Measurements from ENCODE around the gene HOXA6. TPM values are rescaled to one million over a fixed set of nuclear protein-coding genes. Genes with fewer than 3 reads are reported as not detected.

HOXA6 gene
- polyA plus RNA-seq, 1 experiment = 0.77 TPM

DNA sequence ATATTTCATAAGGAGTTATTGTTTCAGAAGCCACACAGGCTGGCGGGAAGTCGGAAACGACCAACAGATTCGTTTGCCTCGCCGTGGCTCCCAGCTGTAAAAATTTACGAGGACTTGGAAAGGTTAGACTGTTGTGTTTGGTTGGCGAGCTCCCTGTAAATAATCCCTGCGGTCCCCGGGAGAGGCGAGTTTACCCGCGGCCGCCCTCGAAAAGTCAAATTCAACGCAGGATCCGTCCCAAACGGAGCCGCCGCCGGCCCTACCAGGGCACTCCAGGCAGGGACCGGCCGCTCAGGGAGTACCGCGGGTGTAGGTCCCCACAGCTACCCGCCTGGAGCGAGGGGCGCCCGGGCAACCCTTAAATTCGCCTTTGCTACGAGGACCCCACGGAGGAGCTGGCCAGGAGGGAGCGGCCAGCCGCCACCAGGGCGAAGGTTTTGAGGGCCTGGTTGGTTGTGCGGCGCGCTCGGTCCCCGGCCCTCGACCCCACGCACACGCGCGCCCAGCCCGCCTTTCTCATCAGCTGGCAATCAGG is 18.5 kb upstream of the HOXA6 start:
- CTCF ChIA-PET = interaction anchor here (1.2 to 16.1 kb wide), 7 partner anchors 10 to 890 kb away, joined by 3 to 187 read pairs (median 7); partner anchors contain the start of genes HOXA11 and HOXA5
- DNase-seq (ENCODE audit: low read depth) = no peak
- peaks cover 19% of the 10 kb centered on the region for H3K36me3 ChIP-seq (ENCODE audit: control insufficient read depth, insufficient read depth, low read length)
- TF ChIP-seq, protein P1, sequence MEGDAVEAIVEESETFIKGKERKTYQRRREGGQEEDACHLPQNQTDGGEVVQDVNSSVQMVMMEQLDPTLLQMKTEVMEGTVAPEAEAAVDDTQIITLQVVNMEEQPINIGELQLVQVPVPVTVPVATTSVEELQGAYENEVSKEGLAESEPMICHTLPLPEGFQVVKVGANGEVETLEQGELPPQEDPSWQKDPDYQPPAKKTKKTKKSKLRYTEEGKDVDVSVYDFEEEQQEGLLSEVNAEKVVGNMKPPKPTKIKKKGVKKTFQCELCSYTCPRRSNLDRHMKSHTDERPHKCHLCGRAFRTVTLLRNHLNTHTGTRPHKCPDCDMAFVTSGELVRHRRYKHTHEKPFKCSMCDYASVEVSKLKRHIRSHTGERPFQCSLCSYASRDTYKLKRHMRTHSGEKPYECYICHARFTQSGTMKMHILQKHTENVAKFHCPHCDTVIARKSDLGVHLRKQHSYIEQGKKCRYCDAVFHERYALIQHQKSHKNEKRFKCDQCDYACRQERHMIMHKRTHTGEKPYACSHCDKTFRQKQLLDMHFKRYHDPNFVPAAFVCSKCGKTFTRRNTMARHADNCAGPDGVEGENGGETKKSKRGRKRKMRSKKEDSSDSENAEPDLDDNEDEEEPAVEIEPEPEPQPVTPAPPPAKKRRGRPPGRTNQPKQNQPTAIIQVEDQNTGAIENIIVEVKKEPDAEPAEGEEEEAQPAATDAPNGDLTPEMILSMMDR (IDR thresholded peaks at IDR 0.05; ENCODE audit: insufficient read depth, low read depth, low read length) = no peak
- H3K4me3 ChIP-seq (ENCODE audit: low read depth, low read length) = peak overlapping the region; percentile 72
- H3K27me3 ChIP-seq (ENCODE audit: control insufficient read depth, insufficient read depth, low read length) = no peaks in the 10 kb centered on the region
- POLR2A ChIA-PET = interaction anchor here (0.5 to 1.0 kb wide), 4 partner anchors 12 to 931 kb away, joined by 3 to 5 read pairs (median 4); no protein-coding TSS in a partner anchor

DNA sequence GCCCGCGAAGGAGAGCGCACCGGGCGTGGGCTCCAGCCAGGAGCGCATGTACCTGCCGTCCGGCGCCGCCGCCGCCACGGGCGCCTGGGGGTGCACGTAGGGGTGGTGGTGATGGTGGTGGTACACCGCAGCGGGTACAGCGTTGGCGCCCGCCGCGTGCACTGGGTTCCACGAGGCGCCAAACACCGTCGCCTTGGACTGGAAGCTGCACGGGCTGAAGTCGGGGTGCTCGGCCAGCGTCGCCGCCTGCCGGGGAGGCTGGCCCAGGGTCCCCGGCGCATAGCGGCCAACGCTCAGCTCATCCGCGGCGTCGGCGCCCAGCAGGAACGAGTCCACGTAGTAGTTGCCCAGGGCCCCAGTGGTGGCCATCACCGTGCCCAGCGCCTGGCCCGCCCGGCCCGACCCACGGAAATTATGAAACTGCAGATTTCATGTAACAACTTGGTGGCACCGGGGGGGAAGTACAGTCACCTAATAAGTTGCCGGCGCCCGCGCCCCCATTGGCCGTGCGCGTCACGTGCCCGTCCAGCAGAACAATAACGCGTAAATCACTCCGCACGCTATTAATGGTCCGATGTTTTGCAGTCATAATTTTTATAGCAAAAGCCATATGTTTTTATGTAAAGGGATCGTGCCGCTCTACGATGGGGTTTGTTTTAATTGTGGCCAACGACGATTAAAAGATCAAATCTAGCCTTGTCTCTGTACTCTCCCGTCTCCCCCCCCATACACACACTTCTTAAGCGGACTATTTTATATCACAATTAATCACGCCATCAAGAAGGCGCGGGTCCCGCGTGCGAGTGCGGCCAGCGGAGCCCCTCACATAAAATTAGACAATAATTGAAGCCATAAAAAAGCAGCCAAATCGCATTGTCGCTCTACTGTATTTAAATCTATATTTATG is 17.8 kb upstream of the HOXA6 start, which contains the start of gene HOXA9:
TSS of gene HOXA9 (minus strand) at position 449 of the 907 bp plus-strand sequence. CDS start at position 369, 80 bp downstream.
- TF ChIP-seq, protein P1 (IDR thresholded peaks at IDR 0.05; ENCODE audit: insufficient read depth, low read depth, low read length) = no peak
- ChIA-PET CTCF (interaction anchor here (1.2 to 16.1 kb wide), 6 partner anchors 10 to 31 kb away, joined by 3 to 187 read pairs (median 8); partner anchors contain the start of genes HOXA11 and HOXA5), POLR2A (interaction anchor here (0.5 to 1.0 kb wide), 5 partner anchors 13 to 966 kb away, joined by 3 to 5 read pairs (median 3); no protein-coding TSS in a partner anchor)
- peak within 1 kb of the TSS; percentile 72 for H3K4me3 ChIP-seq (ENCODE audit: low read depth, low read length)
- H3K36me3 ChIP-seq (ENCODE audit: control insufficient read depth, insufficient read depth, low read length) = peaks cover 19% of the 10 kb centered on the region
- peak; percentile 93 for DNase-seq (ENCODE audit: low read depth)
- H3K27me3 ChIP-seq (ENCODE audit: control insufficient read depth, insufficient read depth, low read length) = no peaks in the 10 kb centered on the region

DNA sequence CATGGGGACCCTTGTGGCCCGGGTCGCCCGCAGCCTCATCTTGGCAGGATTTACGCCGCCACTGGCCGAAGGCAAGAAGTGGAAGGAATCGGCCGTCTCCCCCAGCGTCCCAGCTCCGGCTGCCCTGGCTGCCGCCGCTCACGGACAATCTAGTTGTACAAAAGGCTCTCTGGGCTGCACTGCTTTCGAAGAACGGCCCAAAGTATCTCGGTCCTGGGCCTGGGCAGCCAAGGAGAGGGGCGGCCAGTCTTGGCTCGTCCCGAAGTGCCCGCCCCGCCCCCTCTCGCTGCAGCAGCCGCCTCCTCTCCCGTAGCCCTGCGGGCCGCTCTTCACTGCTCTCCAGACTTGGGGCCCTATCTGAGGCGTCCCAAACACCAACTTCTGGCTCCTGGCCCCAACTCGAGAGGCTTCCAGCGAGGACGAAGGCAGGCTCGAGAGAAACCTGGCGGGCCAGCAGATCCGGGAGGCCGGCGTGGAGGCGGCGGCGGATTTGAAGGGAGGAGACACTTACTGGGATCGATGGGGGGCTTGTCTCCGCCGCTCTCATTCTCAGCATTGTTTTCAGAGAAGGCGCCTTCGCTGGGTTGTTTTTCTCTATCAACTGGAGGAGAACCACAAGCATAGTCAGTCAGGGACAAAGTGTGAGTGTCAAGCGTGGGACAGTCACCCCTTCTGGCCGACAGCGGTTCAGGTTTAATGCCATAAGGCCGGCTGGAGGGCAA is 17.0 kb upstream of the HOXA6 start:
- ChIA-PET POLR2A (no interaction called here), CTCF (interaction anchor here (1.2 to 16.1 kb wide), 3 partner anchors 14 to 23 kb away, joined by 5 to 187 read pairs (median 8); partner anchors contain the start of gene HOXA11)
- TF ChIP-seq, protein P1 (IDR thresholded peaks at IDR 0.05; ENCODE audit: insufficient read depth, low read depth, low read length) = 0 out of 2 replicates have a peak, but pooled peaks have one; percentile 3
- Histone ChIP-seq H3K27me3 (ENCODE audit: control insufficient read depth, insufficient read depth, low read length) (no peaks in the 10 kb centered on the region), H3K4me3 (ENCODE audit: low read depth, low read length) (peak overlapping the region; percentile 72), H3K36me3 (ENCODE audit: control insufficient read depth, insufficient read depth, low read length) (peaks cover 19% of the 10 kb centered on the region)
- no peak for DNase-seq (ENCODE audit: low read depth)

DNA sequence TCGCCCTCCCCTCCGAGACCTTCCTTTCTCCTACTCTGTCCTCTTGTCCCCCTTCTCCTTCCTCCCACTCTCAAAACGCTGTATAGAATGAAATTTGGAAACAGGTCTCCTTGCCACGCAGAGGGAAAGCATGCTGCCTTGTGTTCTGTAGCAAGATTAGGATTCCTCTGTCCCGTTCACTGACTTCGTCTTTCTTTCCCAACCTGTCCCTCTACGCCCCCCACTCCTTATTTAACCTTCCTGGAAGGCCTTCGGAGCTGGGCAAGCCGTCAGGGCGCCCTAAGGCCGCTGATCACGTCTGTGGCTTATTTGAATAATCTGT is 16.4 kb upstream of the HOXA6 start:
- CTCF ChIA-PET = interaction anchor here (1.2 to 4.0 kb wide), 2 partner anchors 13 to 15 kb away, joined by 5 to 74 read pairs; partner anchors contain the start of gene HOXA3
- TF ChIP-seq, protein P1 (IDR thresholded peaks at IDR 0.05; ENCODE audit: insufficient read depth, low read depth, low read length) = no peak
- H3K4me3 ChIP-seq (ENCODE audit: low read depth, low read length) = peak overlapping the region; percentile 72
- POLR2A ChIA-PET = no interaction called here
- H3K36me3 ChIP-seq (ENCODE audit: control insufficient read depth, insufficient read depth, low read length) = peaks cover 17% of the 10 kb centered on the region
- H3K27me3 ChIP-seq (ENCODE audit: control insufficient read depth, insufficient read depth, low read length) = no peaks in the 10 kb centered on the region
- DNase-seq (ENCODE audit: low read depth) = no peak

All from BJ (cell line).